GM12872 (cell line): ENCODE measurements around the gene CD7.

Experiments used
- CTCF ChIP-seq: IDR thresholded peaks from 3 replicates; pipeline ENCODE4 v1.5.1; 2011; ENCODE audit warnings: low read depth, mild to moderate bottlenecking, low read length, moderate library complexity; ENCODE audit not compliant: insufficient read depth

CD7 gene

GRCh38 chr17:82269882-82270500, 47.4 kb downstream of the CD7 start:
- TF ChIP-seq CTCF, result no peak

- no peak for TF ChIP-seq CTCF
These were observed 48.1 kb downstream of the CD7 start for GRCh38 chr17:82269138-82269881.

GRCh38 chr17:82267575-82268379, 49.6 kb downstream of the CD7 start:
- 0 out of 3 replicates have a peak, but pooled peaks have one; percentile 15 for TF ChIP-seq CTCF

- no peak for TF ChIP-seq CTCF
These were observed 51.3 kb downstream of the CD7 start for GRCh38 chr17:82266142-82266541.
